Effector CD8-positive, alpha-beta T cell (primary cell): Measurements from ENCODE around the gene CDK15.
"Not testable (repeated sequence)": the region's sequence is repeated elsewhere in the genome, so short reads cannot be mapped to it uniquely, and the experiment has no call there.

Experiments used
- DNase-seq: peaks from one replicate; lab custom pipeline; 2025; lab: John Stamatoyannopoulos, UW

Gene CDK15

GRCh38 chr2:201790291-201790690, 16.0 kb upstream of the CDK15 start:
- DNase-seq: no peak

GRCh38 chr2:201790989-201791388, 15.3 kb upstream of the CDK15 start:
- no peak for DNase-seq

GRCh38 chr2:201793631-201794030, 12.7 kb upstream of the CDK15 start:
- no peak for DNase-seq

GRCh38 chr2:201794294-201794693, 12.0 kb upstream of the CDK15 start:
- DNase-seq: no peak

GRCh38 chr2:201795607-201796477, 10.5 kb upstream of the CDK15 start:
- no peak for DNase-seq

- no peak for DNase-seq
Observed at GRCh38 chr2:201796478-201796865, 9.9 kb upstream of the CDK15 start.

- no peak for DNase-seq
Observed at GRCh38 chr2:201797175-201797840, 9.0 kb upstream of the CDK15 start.

- no peak for DNase-seq
Observed at GRCh38 chr2:201798252-201798913, 8.0 kb upstream of the CDK15 start.

- DNase-seq: not testable (repeated sequence)
Observed at GRCh38 chr2:201798914-201799285, 7.4 kb upstream of the CDK15 start.

- DNase-seq: no peak
Observed at GRCh38 chr2:201807452-201807999, 1.2 kb downstream of the CDK15 start.

- no peak for DNase-seq
Observed at GRCh38 chr2:201808027-201808426, 1.7 kb downstream of the CDK15 start.

GRCh38 chr2:201809633-201810032, 3.3 kb downstream of the CDK15 start:
- no peak for DNase-seq

GRCh38 chr2:201810604-201811003, 4.3 kb downstream of the CDK15 start:
- not testable (repeated sequence) for DNase-seq

GRCh38 chr2:201813996-201814760, 7.8 kb downstream of the CDK15 start:
- DNase-seq: no peak

GRCh38 chr2:201816657-201817575, 10.6 kb downstream of the CDK15 start:
- no peak for DNase-seq

- DNase-seq: no peak
Observed at GRCh38 chr2:201820383-201821007, 14.2 kb downstream of the CDK15 start.

GRCh38 chr2:201821080-201821479, 14.7 kb downstream of the CDK15 start:
- DNase-seq: no peak

GRCh38 chr2:201824212-201824611, 17.9 kb downstream of the CDK15 start:
- no peak for DNase-seq

- no peak for DNase-seq
Observed at GRCh38 chr2:201827621-201828020, 21.3 kb downstream of the CDK15 start.

GRCh38 chr2:201828220-201828619, 21.9 kb downstream of the CDK15 start:
- no peak for DNase-seq
